H1 (cell line): ENCODE data around the gene SIRT3. TPM values are rescaled to one million over a fixed set of nuclear protein-coding genes. Genes with fewer than 3 reads are reported as not detected.

Experiments
- CTCF ChIA-PET: fragments of 300-600 bp; sonication (Branson Sonifier 250); formaldehyde crosslinking; loops from one replicate; lab custom pipeline; 2021; ENCODE audit not compliant: partially characterized antibody; lab: Charles Lee
- POLR2A ChIA-PET: fragments of 300-600 bp; sonication (Branson Sonifier 250); formaldehyde crosslinking; loops from one replicate; lab custom pipeline; 2021; ENCODE audit warnings: inconsistent platforms; ENCODE audit not compliant: partially characterized antibody; lab: Charles Lee
- DNase-seq, 2 experiments: peaks; one replicate each; pipeline versions ENCODE4 v3.0.0 to v3.0.0-alpha.2; 2010 to 2022; ENCODE audit warnings: low spot score in 2 of 2, low read depth in 1 of 2, mixed read lengths in 1 of 2
- FAIRE-seq: peaks from 2 replicates; lab custom pipeline; 2011; peaks lifted over from hg19 to GRCh38; lab: Jason Lieb, UNC
- H2AFZ ChIP-seq: 2 replicates; pipeline ENCODE4 v1.8.1; 2012; ENCODE audit warnings: low read length, inconsistent platforms
- H2AK5ac ChIP-seq: 2 replicates; pipeline ENCODE4 v1.6.1; 2013; ENCODE audit warnings: low read depth, low read length
- H2BK120ac ChIP-seq: replicated peaks from 2 replicates; pipeline ENCODE3; 2013; ENCODE audit warnings: low read depth, low read length, inconsistent platforms
- H2BK12ac ChIP-seq: 2 replicates; pipeline ENCODE4 v1.6.1; 2013; ENCODE audit warnings: low read depth, low read length
- H2BK15ac ChIP-seq: 2 replicates; pipeline ENCODE4 v1.6.1; 2013; ENCODE audit warnings: low read length
- H2BK20ac ChIP-seq: 2 replicates; pipeline ENCODE4 v1.6.1; 2013; ENCODE audit warnings: low read length
- H2BK5ac ChIP-seq: 2 replicates; pipeline ENCODE4 v1.6.1; 2013; ENCODE audit warnings: low read depth, low read length
- H3K14ac ChIP-seq: 2 replicates; pipeline ENCODE4 v1.6.1; 2013; ENCODE audit warnings: inconsistent platforms; ENCODE audit not compliant: insufficient read length
- H3K18ac ChIP-seq: 2 replicates; pipeline ENCODE4 v1.6.1; 2013; ENCODE audit warnings: low read length; ENCODE audit errors: extremely low read depth
- H3K23ac ChIP-seq: 2 replicates; pipeline ENCODE4 v1.6.1; 2013; ENCODE audit warnings: inconsistent platforms; ENCODE audit not compliant: insufficient read length
- H3K23me2 ChIP-seq: 2 replicates; pipeline ENCODE4 v1.6.1; 2013; ENCODE audit warnings: low read depth, low read length
- H3K27ac ChIP-seq: 2 replicates; pipeline ENCODE4 v1.6.1; 2011; ENCODE audit warnings: low read depth, low read length, inconsistent platforms
- H3K27me3 ChIP-seq, 4 experiments: replicated peaks in 1 of 4; 1 replicate in 1 of 4; 2 replicates in 3 of 4; pipeline versions ENCODE4 v1.6.1 to v1.8.1; 2011 to 2013; ENCODE audit warnings: low read length in 3 of 4, mild to moderate bottlenecking in 3 of 4, inconsistent platforms in 2 of 4, mixed read lengths in 2 of 4, moderate library complexity in 1 of 4; ENCODE audit not compliant: control insufficient read depth in 3 of 4, insufficient read depth in 3 of 4; ENCODE audit errors: extremely low read depth in 1 of 4
- H3K36me3 ChIP-seq, 4 experiments: 2 replicates each; pipeline versions ENCODE4 v1.6.1 to v1.8.1; 2011 to 2013; ENCODE audit warnings: mild to moderate bottlenecking in 4 of 4, low read length in 3 of 4, moderate library complexity in 2 of 4, control low read depth in 1 of 4, inconsistent platforms in 1 of 4; ENCODE audit not compliant: insufficient read depth in 4 of 4, control insufficient read depth in 2 of 4
- H3K4ac ChIP-seq: replicated peaks from 2 replicates; pipeline ENCODE3; 2013; ENCODE audit warnings: low read length, low read depth, mixed read lengths, inconsistent platforms; ENCODE audit not compliant: insufficient read length
- H3K4me1 ChIP-seq, 4 experiments: replicated peaks in 1 of 4; 1 replicate in 1 of 4; 2 replicates in 3 of 4; pipeline versions ENCODE4 v1.6.1 to v1.8.1; 2011 to 2013; ENCODE audit warnings: low read length in 3 of 4, inconsistent platforms in 2 of 4, mixed read lengths in 1 of 4; ENCODE audit not compliant: insufficient read depth in 4 of 4, control insufficient read depth in 3 of 4
- H3K4me2 ChIP-seq, 2 experiments: 2 replicates each; pipeline versions ENCODE4 v1.6.1 to v1.8.1; 2011 to 2013; ENCODE audit warnings: low read depth in 2 of 2, low read length in 2 of 2, control low read depth in 1 of 2, inconsistent platforms in 1 of 2, mild to moderate bottlenecking in 1 of 2; ENCODE audit not compliant: insufficient read depth in 1 of 2
- H3K4me3 ChIP-seq, 4 experiments: fragments of 200-600, 300-600 bp in 1 of 4; sonication (generic), shearing (Covaris generic), sonication (Bioruptor Twin) in 1 of 4; 2 replicates each; pipeline versions ENCODE4 v1.5.1 to v1.8.1; 2011 to 2016; ENCODE audit warnings: low read length in 4 of 4, low read depth in 3 of 4, control low read depth in 2 of 4, inconsistent platforms in 2 of 4, mild to moderate bottlenecking in 2 of 4, mixed read lengths in 1 of 4, moderate library complexity in 1 of 4; ENCODE audit not compliant: insufficient read depth in 2 of 4; ENCODE audit errors: extremely low read depth in 1 of 4
- H3K56ac ChIP-seq: replicated peaks from 2 replicates; pipeline ENCODE3; 2013; ENCODE audit warnings: low read depth, mild to moderate bottlenecking, mixed read lengths, low read length, inconsistent platforms; ENCODE audit not compliant: insufficient read length
- H3K79me1 ChIP-seq: 2 replicates; pipeline ENCODE4 v1.6.1; 2013; ENCODE audit warnings: low read depth, low read length, control low read depth
- H3K79me2 ChIP-seq, 2 experiments: 2 replicates each; pipeline versions ENCODE4 v1.6.1 to v1.8.1; 2012 to 2013; ENCODE audit warnings: low read length in 2 of 2, mild to moderate bottlenecking in 2 of 2, inconsistent platforms in 1 of 2; ENCODE audit not compliant: insufficient read depth in 2 of 2, control insufficient read depth in 1 of 2
- H3K9ac ChIP-seq, 4 experiments: replicated peaks in 1 of 4; 1 replicate in 1 of 4; 2 replicates in 3 of 4; pipeline versions ENCODE4 v1.6.1 to v1.8.1; 2011 to 2013; ENCODE audit warnings: low read depth in 3 of 4, low read length in 3 of 4, control low read depth in 2 of 4, mild to moderate bottlenecking in 2 of 4, moderate library complexity in 2 of 4, inconsistent platforms in 1 of 4; ENCODE audit errors: extremely low read depth in 1 of 4
- H3K9me3 ChIP-seq, 2 experiments: 2 replicates each; pipeline versions ENCODE4 v1.6.1 to v1.8.1; 2012 to 2013; ENCODE audit warnings: mild to moderate bottlenecking in 2 of 2, moderate library complexity in 2 of 2, control low read depth in 1 of 2, inconsistent platforms in 1 of 2, low read depth in 1 of 2, low read length in 1 of 2, mixed read lengths in 1 of 2; ENCODE audit not compliant: insufficient read depth in 2 of 2
- H4K20me1 ChIP-seq, 2 experiments: replicated peaks in 1 of 2; 2 replicates each; pipeline versions ENCODE3 to v1.8.1; 2011 to 2013; ENCODE audit warnings: inconsistent platforms in 2 of 2, low read length in 2 of 2, mild to moderate bottlenecking in 1 of 2; ENCODE audit not compliant: insufficient read depth in 2 of 2, control insufficient read depth in 1 of 2
- H4K5ac ChIP-seq: 2 replicates; pipeline ENCODE4 v1.6.1; 2013; ENCODE audit warnings: low read length, low read depth, mixed read lengths, inconsistent platforms; ENCODE audit not compliant: insufficient read length
- H4K8ac ChIP-seq: 2 replicates; pipeline ENCODE4 v1.8.0; 2013; ENCODE audit warnings: mild to moderate bottlenecking, moderate library complexity, low read length, inconsistent platforms; ENCODE audit not compliant: insufficient read depth; ENCODE audit errors: extremely low read depth
- H4K91ac ChIP-seq: replicated peaks from 2 replicates; pipeline ENCODE3; 2013; ENCODE audit warnings: low read length, mixed read lengths, inconsistent platforms; ENCODE audit not compliant: insufficient read length
- BCL11A ChIP-seq, 2 experiments: IDR thresholded peaks; one replicate each; pipeline ENCODE4 v1.6.1; 2011; ENCODE audit warnings: low read depth in 2 of 2, low read length in 2 of 2, mild to moderate bottlenecking in 2 of 2
- JUN ChIP-seq: IDR thresholded peaks from 2 replicates; pipeline ENCODE4 v1.6.1; 2011; ENCODE audit warnings: low read depth, mild to moderate bottlenecking, improper control_type of control experiment, low read length
- WGBS, 2 experiments: shearing (Covaris generic) in 1 of 2; methylation state at CpG; one replicate each; pipeline versions ENCODE4 v1.1.6 to v1.1.7; 2013 to 2015; ENCODE audit warnings: low lambda C conversion rate in 2 of 2, mixed read lengths in 2 of 2, inconsistent platforms in 1 of 2, low coverage in 1 of 2, missing lambda C conversion rate in 1 of 2; ENCODE audit not compliant: insufficient replicate concordance in 2 of 2, insufficient coverage in 1 of 2, insufficient read length in 1 of 2; ENCODE audit errors: extremely low coverage in 1 of 2, missing lambda C conversion rate in 1 of 2; 5-methylcytosine and 5-hydroxymethylcytosine counted together
- polyA plus RNA-seq, 7 experiments: library from polyadenylated mRNA; depleted of rRNA in 3 of 7; stranded (reverse) in 5 of 7; unstranded in 2 of 7; fragments of >200 nt in 5 of 7; fragments of 200-250 nt in 2 of 7; gene quantifications; 1 replicate in 5 of 7; 2 replicates in 1 of 7; 4 replicates in 1 of 7; pipeline versions ENCODE4 v1.2.1 to v1.2.3, GENCODE V29; 2011 to 2013; ENCODE audit warnings: missing spikeins in 2 of 7, mixed read lengths in 2 of 7
- total RNA-seq: library from RNA; stranded (reverse); fragmentation: NEBNext Ultra II Directional; extraction: Animal tissue kit (Norgen Biotek cat#: 25700); gene quantifications from 2 replicates; pipeline ENCODE4 v1.2.1, GENCODE V29; 2021

The SIRT3 gene
- total and polyA plus RNA-seq, 2 of the 8 experiments (the other 6 are each of a cell fraction or from before 2014, with no cell fraction given): 14.3 to 21.6 TPM

DNA sequence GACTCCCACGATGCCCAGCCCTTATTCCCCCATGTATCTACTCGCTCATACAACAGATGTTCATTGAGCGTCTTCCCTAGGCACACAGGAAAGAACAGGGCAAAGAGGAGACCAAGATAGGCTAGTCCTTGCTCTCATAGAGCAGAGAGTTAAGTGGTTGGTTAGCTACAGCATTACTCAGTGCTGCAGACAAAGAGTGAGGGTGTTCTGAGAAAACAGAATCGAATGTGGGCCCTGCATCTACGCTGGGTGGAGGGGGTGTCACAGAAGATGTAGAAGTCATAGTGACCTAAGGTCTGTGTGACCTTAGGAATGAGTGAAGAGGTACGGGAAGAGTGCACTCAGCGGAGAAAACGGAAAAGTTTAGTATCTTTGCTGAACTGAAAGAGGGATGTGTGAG lies 12.9 kb upstream of the SIRT3 start:
- POLR2A ChIA-PET: interaction anchor here (1.5 to 1.6 kb wide), 2 partner anchors 11 to 53 kb away, joined by 3 to 5 read pairs; no protein-coding TSS in a partner anchor
- no peak overlapping the region for H2BK12ac ChIP-seq
- no peaks in the 10 kb centered on the region; a peak in 1 of 7 replicates for H3K27me3 ChIP-seq
- H3K4me2 ChIP-seq: no peak overlapping the region
- FAIRE-seq (no peak), DNase-seq (peak in 1 of 2 experiments; percentile 11)
- H3K4me1 ChIP-seq: no peaks in the 10 kb centered on the region
- no peak overlapping the region for H4K8ac ChIP-seq
- no peak overlapping the region for H3K14ac ChIP-seq
- CTCF ChIA-PET: interaction anchor here (1.0 to 9.8 kb wide), 12 partner anchors 10 to 116 kb away, joined by 4 to 212 read pairs (median 26); partner anchors contain the start of genes B4GALNT4, IFITM2, NLRP6 and PGGHG
- H2AK5ac ChIP-seq: no peak overlapping the region
- H3K23ac ChIP-seq: no peak overlapping the region
- H3K4ac ChIP-seq: no peak overlapping the region
- no peak overlapping the region for H3K18ac ChIP-seq
- H2BK20ac ChIP-seq: no peak overlapping the region
- no peak overlapping the region for H3K27ac ChIP-seq
- H4K91ac ChIP-seq: no peak overlapping the region
- H3K79me1 ChIP-seq: no peaks in the 10 kb centered on the region
- H3K4me3 ChIP-seq: no peak overlapping the region
- H3K36me3 ChIP-seq: peaks cover 20 to 63% (median 50%) of the 10 kb centered on the region in 4 experiments
- no peaks in the 10 kb centered on the region for H3K9me3 ChIP-seq
- H4K5ac ChIP-seq: no peak overlapping the region
- no peak overlapping the region for H2BK5ac ChIP-seq
- no peak overlapping the region for H2AFZ ChIP-seq
- H3K79me2 ChIP-seq: no peaks in the 10 kb centered on the region
- H3K56ac ChIP-seq: no peak overlapping the region
- H3K9ac ChIP-seq: no peak overlapping the region
- 73% methylated on average over 8 of the region's 8 CpGs; no CpG with 5 or more reads in 1 of the 2 experiments for WGBS, 2 experiments
- peaks cover 2% of the 10 kb centered on the region; the same call in 1 of the 2 replicates for H3K23me2 ChIP-seq
- peaks cover 0 to 1% of the 10 kb centered on the region in 2 experiments for H4K20me1 ChIP-seq
- H2BK15ac ChIP-seq: no peak overlapping the region
- no peak overlapping the region for H2BK120ac ChIP-seq
- TF ChIP-seq JUN (no peak), BCL11A (IDR thresholded peaks at IDR 0.05; ENCODE audit: low read depth in 2 of 2, low read length in 2 of 2) (no peak)
